SJCRH30 (cell line): ENCODE measurements around the gene DMBT1. TPM values are rescaled to one million over a fixed set of nuclear protein-coding genes. Genes with fewer than 3 reads are reported as not detected.
"Not testable (repeated sequence)": the region's sequence is repeated elsewhere in the genome, so short reads cannot be mapped to it uniquely, and the experiment has no call there.

Source experiments
- DNase-seq, 2 experiments: peaks; one replicate each; pipeline ENCODE4 v3.0.0-alpha.2; 2015 to 2020
- H3K27ac ChIP-seq: fragments of 250-450 bp; sonication (Bioruptor Pico); 2 replicates; pipeline ENCODE4 v1.5.1; 2020; ENCODE audit warnings: mild to moderate bottlenecking, moderate library complexity
- H3K27me3 ChIP-seq: fragments of 250-450 bp; sonication (Bioruptor Pico); 2 replicates; pipeline ENCODE4 v1.5.1; 2020; ENCODE audit warnings: mild to moderate bottlenecking, moderate library complexity
- H3K36me3 ChIP-seq: fragments of 250-450 bp; sonication (Bioruptor Pico); 2 replicates; pipeline ENCODE4 v1.5.1; 2020; ENCODE audit warnings: mild to moderate bottlenecking, moderate library complexity
- H3K4me1 ChIP-seq: fragments of 250-450 bp; sonication (Bioruptor Pico); 2 replicates; pipeline ENCODE4 v1.5.1; 2020; ENCODE audit warnings: mild to moderate bottlenecking, moderate library complexity
- H3K4me3 ChIP-seq: fragments of 250-450 bp; sonication (Bioruptor Pico); 2 replicates; pipeline ENCODE4 v1.5.1; 2020; ENCODE audit warnings: mild to moderate bottlenecking, moderate library complexity
- H3K9me3 ChIP-seq: fragments of 250-450 bp; sonication (Bioruptor Pico); replicated peaks from 2 replicates; pipeline ENCODE4 v1.5.1; 2020; ENCODE audit warnings: mild to moderate bottlenecking, moderate library complexity
- total RNA-seq: library from RNA; depleted of rRNA; stranded (reverse); fragments of >200 nt; shearing (Covaris generic); gene quantifications from 2 replicates; pipeline ENCODE4 v1.2.3, GENCODE V29; 2014

DMBT1 gene
- total RNA-seq, 1 experiment from 2014 or later = 4.2 TPM

DNA sequence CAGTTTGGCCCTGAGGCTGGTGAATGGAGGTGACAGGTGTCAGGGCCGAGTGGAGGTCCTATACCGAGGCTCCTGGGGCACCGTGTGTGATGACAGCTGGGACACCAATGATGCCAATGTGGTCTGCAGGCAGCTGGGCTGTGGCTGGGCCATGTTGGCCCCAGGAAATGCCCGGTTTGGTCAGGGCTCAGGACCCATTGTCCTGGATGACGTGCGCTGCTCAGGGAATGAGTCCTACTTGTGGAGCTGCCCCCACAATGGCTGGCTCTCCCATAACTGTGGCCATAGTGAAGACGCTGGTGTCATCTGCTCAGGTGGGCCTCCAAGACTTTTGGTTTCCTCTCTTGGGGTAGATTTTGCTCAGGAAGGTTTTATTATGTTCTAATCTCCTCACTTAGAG, 25.5 kb downstream of the DMBT1 start:
- H3K27ac ChIP-seq, H3K4me3 ChIP-seq, H3K4me1 ChIP-seq, H3K36me3 ChIP-seq, H3K27me3 ChIP-seq, DNase-seq, H3K9me3 ChIP-seq: not testable (repeated sequence)

DNA sequence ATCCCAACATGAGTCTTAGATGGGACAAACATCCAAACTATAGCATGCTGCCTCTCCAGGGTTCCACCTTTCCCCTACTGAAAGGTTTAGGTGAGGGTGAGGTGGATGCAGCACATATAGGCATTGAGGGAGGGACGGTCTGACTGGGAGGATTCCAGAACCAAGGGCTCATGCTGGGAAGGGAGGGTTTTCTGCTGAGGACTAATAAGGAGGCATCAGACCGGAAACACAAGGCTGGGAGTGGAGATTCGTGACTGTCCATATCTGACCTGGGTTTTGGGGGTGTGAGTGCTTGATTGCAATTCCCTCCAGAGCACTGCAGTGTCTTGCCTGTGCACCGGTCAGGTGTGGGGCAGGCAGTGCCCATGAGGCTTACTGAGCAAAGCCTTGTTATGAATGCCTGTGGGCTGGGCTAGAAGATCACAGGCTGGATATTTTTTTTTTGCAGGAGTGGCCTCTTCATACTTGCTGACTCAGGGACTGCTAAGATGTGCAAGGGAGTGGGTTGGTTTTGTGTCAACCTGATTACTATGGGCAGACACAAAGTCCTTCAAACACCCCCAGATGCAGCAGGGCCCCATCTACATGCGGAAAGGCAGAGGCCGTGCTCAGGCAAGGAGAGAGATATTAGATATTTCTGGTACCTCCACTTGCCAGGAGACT, 26.7 kb downstream of the DMBT1 start:
- Histone ChIP-seq H3K4me3 (no peak overlapping the region), H3K36me3 (no peaks in the 10 kb centered on the region), H3K9me3 (no peaks in the 10 kb centered on the region), H3K27me3 (no peaks in the 10 kb centered on the region), H3K4me1 (peaks cover 3% of the 10 kb centered on the region; the same call in 1 of the 2 replicates), H3K27ac (no peak overlapping the region)
- DNase-seq = no peak

DNA sequence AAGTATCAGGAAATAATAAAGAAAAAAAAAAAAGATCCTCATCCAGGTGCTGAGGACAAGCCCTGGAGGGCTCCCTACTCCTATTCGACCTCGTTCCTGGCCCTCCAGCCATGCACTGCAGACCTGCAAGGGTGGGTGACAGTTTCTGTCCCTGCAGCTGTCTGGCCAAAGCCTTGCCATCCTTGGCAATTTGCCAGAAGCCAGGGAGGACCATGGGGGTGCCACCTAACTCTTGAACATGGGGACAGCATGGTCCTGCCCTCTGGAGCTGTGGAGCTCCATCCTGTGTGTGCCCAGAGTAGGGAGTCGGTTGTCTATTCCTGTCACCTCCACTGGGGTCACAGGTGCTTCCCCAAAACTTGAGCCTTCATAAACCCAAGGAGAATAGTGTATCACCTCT, 27.8 kb downstream of the DMBT1 start:
- H3K4me1 ChIP-seq = peaks cover 3% of the 10 kb centered on the region; the same call in 1 of the 2 replicates
- no peak for DNase-seq
- peak overlapping the region; percentile 16 for H3K27ac ChIP-seq
- H3K4me3 ChIP-seq = no peak overlapping the region
- no peaks in the 10 kb centered on the region for H3K9me3 ChIP-seq
- H3K36me3 ChIP-seq = no peaks in the 10 kb centered on the region
- H3K27me3 ChIP-seq = no peaks in the 10 kb centered on the region

DNA sequence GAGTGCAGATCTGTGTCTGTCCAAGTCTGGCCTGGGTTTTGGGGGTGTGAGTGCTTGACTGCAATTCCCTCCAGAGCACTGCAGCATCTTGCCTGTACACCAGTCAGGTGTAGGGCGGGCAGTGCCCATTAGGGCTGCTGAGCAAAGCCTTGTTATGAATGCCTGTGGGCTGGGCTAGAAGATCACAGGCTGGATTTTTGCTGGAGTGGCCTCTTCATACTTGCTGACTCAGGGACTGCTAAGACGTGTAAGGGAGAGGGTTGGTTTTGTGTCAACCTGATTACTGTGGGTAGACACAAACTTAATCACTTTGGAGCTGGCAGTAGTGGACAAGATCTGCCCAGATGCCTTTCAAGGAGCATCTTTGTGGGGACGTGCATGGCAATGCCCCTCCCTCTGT, 29.6 kb downstream of the DMBT1 start:
- no peaks in the 10 kb centered on the region for H3K36me3 ChIP-seq
- H3K4me3 ChIP-seq = no peak overlapping the region
- H3K9me3 ChIP-seq = no peaks in the 10 kb centered on the region
- H3K27ac ChIP-seq = no peak overlapping the region; the same call in 1 of the 2 replicates
- DNase-seq = no peak
- peaks cover 3% of the 10 kb centered on the region; the same call in 1 of the 2 replicates for H3K4me1 ChIP-seq
- H3K27me3 ChIP-seq = no peaks in the 10 kb centered on the region

DNA sequence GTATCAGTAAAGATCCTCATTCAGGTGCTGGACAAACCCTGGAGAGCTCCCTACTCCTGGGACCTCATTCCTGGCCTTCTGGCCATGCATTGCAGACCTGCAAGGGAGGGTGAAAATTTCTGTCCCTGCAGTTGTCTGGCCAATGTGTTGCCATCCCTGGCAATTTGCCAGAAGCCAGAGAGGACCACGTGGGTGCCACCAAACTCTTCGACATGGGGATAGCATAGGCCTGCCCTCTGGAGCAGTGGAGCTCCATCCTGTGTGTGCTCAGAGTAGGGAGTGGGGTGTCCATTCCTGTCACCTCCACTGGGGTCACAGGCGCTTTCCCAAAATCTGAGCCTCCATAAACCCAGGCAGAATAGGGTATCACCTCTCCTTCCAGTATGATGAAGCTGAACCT, 31.2 kb downstream of the DMBT1 start:
- H3K27me3 ChIP-seq = no peaks in the 10 kb centered on the region
- peak overlapping the region; percentile 25; the same call in 1 of the 2 replicates for H3K27ac ChIP-seq
- no peaks in the 10 kb centered on the region for H3K9me3 ChIP-seq
- H3K4me3 ChIP-seq = no peak overlapping the region
- no peaks in the 10 kb centered on the region for H3K36me3 ChIP-seq
- no peak for DNase-seq
- peaks cover 3% of the 10 kb centered on the region; the same call in 1 of the 2 replicates for H3K4me1 ChIP-seq

DNA sequence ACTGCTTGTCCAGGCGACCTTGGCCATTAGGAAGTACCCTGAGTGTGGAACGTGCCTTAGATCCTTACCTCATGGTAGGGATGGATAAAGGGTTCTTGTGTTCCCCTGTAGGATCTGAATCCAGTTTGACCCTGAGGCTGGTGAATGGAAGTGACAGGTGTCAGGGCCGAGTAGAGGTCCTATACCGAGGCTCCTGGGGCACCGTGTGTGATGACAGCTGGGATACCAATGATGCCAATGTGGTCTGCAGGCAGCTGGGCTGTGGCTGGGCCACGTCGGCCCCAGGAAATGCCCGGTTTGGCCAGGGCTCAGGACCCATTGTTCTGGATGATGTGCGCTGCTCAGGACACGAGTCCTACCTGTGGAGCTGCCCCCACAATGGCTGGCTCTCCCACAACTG, 31.6 kb downstream of the DMBT1 start:
- peak; percentile 23 to 34 for DNase-seq
- Histone ChIP-seq H3K4me3 (no peak overlapping the region), H3K9me3 (no peaks in the 10 kb centered on the region), H3K27ac (peak overlapping the region; percentile 25; the same call in 1 of the 2 replicates), H3K36me3 (no peaks in the 10 kb centered on the region; the same call in 1 of the 2 replicates), H3K4me1 (peaks cover 3% of the 10 kb centered on the region; the same call in 1 of the 2 replicates), H3K27me3 (no peaks in the 10 kb centered on the region)

DNA sequence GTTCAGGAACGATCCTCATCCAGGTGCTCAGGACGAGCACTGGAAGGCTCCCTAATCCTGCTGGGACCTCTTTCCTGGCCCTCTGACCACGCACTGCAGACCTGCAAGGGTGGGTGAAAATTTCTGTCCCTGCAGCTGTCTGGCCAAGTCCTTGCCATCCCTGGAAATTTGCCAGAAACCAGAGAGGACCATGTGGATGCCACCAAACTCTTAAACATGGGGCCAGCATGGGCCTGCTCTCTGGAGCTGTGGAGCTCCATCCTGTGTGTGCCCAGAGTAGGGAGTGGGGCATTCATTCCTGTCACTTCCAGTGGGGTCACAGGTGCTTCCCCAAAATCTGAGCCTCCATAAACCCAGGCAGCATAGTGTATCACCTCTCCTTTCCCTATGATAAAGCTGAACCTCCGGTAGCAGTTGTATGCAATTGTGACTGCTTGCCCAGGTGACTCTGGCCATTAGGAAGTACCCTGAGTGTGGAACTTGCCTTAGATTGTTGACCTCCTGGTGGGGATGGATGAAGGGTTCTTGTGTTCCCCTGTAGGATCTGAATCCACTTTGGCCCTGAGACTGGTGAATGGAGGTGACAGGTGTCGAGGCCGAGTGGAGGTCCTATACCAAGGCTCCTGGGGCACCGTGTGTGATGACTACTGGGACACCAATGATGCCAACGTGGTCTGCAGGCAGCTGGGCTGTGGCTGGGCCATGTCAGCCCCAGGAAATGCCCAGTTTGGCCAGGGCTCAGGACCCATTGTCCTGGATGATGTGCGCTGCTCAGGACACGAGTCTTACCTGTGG, 57.1 kb downstream of the DMBT1 start:
- Histone ChIP-seq H3K27me3 (no peaks in the 10 kb centered on the region), H3K36me3 (peaks cover 7% of the 10 kb centered on the region; the same call in 1 of the 2 replicates), H3K4me1 (no peaks in the 10 kb centered on the region), H3K4me3 (no peak overlapping the region), H3K9me3 (no peaks in the 10 kb centered on the region), H3K27ac (no peak overlapping the region)
- DNase-seq = no peak

DNA sequence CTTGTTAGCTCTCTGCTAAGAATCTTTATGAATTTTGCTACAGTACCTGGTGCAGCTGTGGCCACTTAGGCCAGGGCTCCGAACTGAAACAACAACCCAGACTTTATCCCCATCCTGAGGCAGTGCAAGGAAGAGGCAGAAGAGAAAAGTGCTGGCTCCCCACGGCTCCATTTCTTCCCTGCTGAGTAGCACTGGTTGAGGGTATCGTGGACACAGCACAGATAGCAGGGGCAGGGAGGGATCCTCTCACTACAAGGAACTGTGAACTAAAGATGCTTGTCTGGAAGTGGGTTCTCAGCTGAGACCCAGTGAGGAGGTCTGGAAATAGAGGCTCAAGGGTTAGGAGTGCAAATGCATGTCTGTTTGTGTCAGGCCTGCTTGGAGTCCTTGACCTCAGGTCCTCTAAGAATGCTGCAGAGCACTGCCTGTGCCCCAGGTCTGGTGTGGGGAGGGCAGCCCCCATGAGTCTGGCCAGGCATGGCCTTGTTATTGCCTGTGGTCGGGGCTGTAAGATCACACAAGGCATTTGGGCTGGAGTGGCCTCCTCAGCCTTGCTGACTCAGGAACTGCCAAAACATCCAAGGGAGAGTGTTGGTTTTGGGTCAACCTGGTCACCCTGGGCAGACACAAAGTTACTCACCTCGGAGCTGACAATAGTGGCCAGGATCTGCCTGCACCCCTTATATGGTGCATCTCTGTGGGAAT, 58.1 kb downstream of the DMBT1 start:
- peaks cover 12% of the 10 kb centered on the region; the same call in 1 of the 2 replicates for H3K36me3 ChIP-seq
- no peak for DNase-seq
- no peak overlapping the region for H3K27ac ChIP-seq
- H3K27me3 ChIP-seq = no peaks in the 10 kb centered on the region
- no peaks in the 10 kb centered on the region for H3K4me1 ChIP-seq
- H3K9me3 ChIP-seq = no peaks in the 10 kb centered on the region
- no peak overlapping the region for H3K4me3 ChIP-seq

DNA sequence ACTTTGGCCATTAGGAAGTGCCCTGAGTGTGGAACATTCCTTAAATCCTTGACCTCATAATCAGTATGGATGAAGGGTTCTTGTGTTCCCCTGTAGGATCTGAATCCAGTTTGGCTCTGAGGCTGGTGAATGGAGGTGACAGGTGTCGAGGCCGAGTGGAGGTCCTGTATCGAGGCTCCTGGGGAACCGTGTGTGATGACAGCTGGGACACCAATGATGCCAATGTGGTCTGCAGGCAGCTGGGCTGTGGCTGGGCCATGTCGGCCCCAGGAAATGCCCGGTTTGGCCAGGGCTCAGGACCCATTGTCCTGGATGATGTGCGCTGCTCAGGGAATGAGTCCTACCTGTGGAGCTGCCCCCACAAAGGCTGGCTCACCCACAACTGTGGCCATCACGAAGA, 60.4 kb downstream of the DMBT1 start:
- H3K36me3 ChIP-seq = peaks cover 12% of the 10 kb centered on the region; the same call in 1 of the 2 replicates
- not testable (repeated sequence) for H3K4me1 ChIP-seq, DNase-seq, H3K9me3 ChIP-seq, H3K27ac ChIP-seq, H3K4me3 ChIP-seq, H3K27me3 ChIP-seq

DNA sequence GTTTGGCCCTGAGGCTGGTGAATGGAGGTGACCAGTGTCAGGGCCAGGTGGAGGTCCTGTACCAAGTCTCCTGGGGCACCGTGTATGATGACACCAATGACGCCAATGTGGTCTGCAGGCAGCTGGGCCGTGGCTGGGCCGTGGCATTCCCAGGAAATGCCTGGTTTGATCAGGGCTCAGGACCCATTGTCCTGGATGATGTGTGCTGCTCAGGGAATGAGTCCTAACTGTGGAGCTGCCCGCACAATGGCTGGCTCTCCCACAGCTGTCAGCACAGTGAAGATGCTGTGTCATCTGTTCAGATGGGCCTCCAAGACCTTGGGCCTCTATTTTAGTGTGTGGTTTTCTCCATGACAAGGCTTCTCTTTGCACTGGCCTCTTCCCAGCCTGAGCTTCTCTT, 64.0 kb downstream of the DMBT1 start:
- Histone ChIP-seq H3K9me3 (no peaks in the 10 kb centered on the region), H3K27ac (no peak overlapping the region), H3K4me3 (no peak overlapping the region), H3K36me3 (peaks cover 11% of the 10 kb centered on the region; the same call in 1 of the 2 replicates), H3K4me1 (no peaks in the 10 kb centered on the region), H3K27me3 (no peaks in the 10 kb centered on the region)
- peak; percentile 15 to 27 for DNase-seq

DNA sequence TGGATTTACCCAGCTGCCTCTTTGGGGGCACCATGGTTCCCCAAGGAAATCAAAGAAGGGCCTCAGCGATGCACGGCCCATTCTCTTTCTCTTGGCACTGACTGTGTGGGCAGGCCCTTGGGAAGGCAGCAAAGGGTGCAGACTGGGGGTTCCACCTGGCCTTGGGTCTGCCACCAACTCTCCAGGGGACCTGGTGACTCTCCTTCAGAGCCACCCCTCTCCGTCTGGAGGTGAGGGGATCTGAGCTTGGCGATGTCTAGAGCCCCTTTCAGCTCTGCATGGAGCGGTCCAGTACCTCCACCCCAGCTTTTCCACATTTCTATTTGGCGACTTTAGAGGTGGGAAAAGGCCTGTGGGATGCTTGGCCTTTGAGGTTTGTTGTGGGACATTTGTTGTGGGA, 70.0 kb downstream of the DMBT1 start:
- no peak for DNase-seq
- Histone ChIP-seq H3K4me1 (no peaks in the 10 kb centered on the region), H3K27ac (no peak overlapping the region), H3K36me3 (no peaks in the 10 kb centered on the region; the same call in 1 of the 2 replicates), H3K27me3 (no peaks in the 10 kb centered on the region), H3K9me3 (no peaks in the 10 kb centered on the region), H3K4me3 (no peak overlapping the region)

DNA sequence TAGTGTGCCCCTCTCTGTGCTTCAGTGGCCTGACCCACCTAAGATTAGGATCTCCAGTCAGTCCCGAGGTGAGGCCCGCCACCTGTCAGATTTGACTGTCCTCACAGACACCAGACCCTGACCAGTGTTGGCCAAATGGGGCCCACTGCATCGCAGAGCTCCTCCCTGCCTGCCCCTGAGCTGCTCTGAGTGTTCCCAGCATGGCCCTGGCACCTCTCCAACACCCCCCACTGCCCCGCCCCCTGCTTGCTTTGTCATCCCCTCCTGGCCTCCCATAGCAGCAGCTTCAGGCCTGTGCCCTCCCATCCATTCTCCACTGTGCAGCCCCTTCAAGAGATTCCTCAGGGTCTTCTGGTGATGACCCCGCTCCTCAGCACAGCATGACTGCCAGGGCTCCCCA, 71.5 kb downstream of the DMBT1 start:
- H3K36me3 ChIP-seq = no peaks in the 10 kb centered on the region; the same call in 1 of the 2 replicates

DNA sequence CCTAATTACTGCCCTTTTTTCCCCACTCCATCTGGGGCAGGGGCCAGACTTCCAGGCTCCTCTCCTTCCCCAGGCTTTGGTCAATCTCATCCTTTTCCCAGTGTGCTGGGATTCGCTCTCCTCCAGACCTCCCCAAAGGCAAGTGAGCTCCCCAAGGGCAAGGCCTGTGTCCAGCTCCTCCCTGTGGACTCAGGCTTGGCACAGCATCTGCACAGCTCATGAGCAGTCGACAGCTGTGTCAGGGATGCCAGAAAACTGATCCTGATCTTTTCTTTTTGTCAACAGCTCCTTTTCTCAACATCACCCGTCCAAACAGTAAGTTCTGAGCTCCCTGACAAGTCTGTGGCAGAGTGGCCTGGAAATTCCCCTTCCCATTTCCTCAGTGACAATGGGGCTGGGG, 72.0 kb downstream of the DMBT1 start:
- Histone ChIP-seq H3K36me3 (no peaks in the 10 kb centered on the region; the same call in 1 of the 2 replicates), H3K9me3 (no peaks in the 10 kb centered on the region), H3K4me3 (no peak overlapping the region), H3K27me3 (no peaks in the 10 kb centered on the region), H3K4me1 (no peaks in the 10 kb centered on the region), H3K27ac (no peak overlapping the region)
- DNase-seq = peak; percentile 8 to 21

More for the DNA sequence above, 71.5 kb downstream of the DMBT1 start:
- Histone ChIP-seq H3K4me3 (no peak overlapping the region), H3K27ac (no peak overlapping the region), H3K9me3 (no peaks in the 10 kb centered on the region), H3K4me1 (no peaks in the 10 kb centered on the region), H3K27me3 (no peaks in the 10 kb centered on the region)
- peak; percentile 39 to 44 for DNase-seq

DNA sequence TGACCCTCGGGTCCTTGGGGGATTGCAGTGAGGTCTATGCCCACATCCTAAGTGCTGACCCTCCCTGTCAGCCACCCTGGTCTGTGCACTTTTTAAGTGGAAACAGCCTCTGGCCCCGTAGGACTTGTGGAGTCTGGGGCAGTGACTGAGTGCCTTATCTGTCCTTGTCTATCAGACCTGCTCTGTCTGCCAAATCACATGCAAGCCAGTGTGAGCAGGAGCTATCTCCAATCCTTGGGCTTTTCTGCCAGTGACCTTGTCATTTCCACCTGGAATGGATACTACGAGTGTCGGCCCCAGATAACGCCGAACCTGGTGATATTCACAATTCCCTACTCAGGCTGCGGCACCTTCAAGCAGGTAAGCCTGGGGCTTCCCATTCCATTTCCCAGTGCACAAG, 76.4 kb downstream of the DMBT1 start:
- no peak for DNase-seq
- Histone ChIP-seq H3K36me3 (no peaks in the 10 kb centered on the region), H3K27me3 (no peaks in the 10 kb centered on the region), H3K4me3 (no peak overlapping the region), H3K9me3 (no peaks in the 10 kb centered on the region), H3K4me1 (no peaks in the 10 kb centered on the region), H3K27ac (no peak overlapping the region)

DNA sequence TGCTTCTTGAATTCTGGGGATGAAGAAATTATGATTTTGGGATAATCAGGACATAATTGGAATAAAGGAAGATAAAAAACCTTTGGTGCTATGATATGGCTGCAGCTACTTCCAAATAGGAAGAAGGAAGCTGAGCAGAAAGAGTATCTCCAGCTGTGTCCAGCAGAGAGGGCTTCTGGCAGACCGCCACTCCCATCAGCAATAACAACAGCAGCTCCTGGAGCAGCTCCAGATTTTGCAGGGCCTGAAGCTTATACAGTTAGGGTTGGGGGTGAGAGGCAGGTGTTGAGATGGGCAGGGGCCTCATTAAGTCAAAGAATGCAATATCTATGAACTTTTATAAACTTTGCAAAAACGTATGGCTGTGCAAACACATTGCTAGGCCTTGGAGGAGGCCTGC, 76.8 kb downstream of the DMBT1 start:
- DNase-seq = no peak
- Histone ChIP-seq H3K4me1 (no peaks in the 10 kb centered on the region), H3K27me3 (no peaks in the 10 kb centered on the region), H3K4me3 (no peak overlapping the region), H3K27ac (no peak overlapping the region), H3K9me3 (no peaks in the 10 kb centered on the region), H3K36me3 (no peaks in the 10 kb centered on the region)
